Measurements from ENCODE around the gene TEDC2.

TEDC2 gene

DNA sequence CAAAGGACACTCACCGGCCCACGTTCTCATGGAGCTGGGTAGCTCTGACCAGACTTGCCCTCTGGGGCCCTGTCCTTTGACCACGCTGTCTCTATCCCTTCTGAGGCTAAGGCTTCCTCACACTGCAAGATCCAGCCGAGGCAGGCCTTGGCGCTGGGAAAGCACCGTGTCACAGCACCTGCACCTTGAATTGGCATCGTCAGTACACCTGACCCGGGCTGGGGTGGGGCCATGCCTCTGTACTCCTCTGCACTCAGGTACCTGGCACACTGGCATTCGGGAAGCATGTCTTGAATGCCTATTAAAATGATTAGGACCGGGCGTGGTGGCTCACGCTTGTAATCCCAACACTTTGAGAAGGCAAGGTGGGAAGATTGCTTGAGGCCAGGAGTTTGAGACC, 21.0 kb downstream of the TEDC2 start:
- no peak for FAIRE-seq

DNA sequence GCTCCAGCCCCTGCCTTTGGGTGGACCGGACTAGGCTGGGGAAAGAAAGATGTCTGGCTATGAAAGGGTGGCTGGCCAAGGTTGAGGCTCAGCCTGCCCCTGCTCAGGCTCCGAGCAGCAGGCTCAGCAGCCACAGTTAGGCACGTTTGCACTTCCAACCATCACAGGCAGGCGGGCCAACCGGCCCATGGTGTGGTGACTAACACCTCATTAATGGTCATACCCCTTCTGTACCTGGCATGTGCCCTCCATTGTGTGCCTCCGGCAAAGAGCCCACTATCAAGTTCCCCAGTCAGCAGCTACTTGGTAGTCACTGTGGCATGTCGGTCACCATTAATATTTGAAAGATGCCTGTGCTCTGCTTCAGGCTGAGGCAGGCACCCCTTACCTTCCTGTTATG, 21.8 kb downstream of the TEDC2 start:
- no peak for FAIRE-seq

DNA sequence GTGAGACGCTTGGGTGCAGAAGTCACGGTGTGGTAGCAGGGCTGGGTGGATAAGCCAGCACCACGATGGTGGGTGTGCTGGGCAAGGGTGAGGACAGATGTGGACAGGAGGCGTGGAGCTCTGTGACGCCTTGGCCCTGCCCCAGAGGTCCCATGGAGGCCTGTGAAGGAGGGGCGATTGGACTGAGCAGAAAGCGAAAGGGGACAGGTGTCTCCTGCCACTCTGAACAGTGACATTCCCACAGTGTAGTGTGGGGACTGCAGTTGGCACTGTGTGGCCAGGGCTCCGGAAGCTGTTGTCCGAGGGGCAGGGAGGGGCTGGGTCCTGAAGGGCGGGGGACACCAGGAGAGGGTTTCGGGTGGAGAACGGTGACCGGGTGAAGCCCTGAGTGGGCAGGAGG, 22.3 kb downstream of the TEDC2 start:
- FAIRE-seq = no peak

DNA sequence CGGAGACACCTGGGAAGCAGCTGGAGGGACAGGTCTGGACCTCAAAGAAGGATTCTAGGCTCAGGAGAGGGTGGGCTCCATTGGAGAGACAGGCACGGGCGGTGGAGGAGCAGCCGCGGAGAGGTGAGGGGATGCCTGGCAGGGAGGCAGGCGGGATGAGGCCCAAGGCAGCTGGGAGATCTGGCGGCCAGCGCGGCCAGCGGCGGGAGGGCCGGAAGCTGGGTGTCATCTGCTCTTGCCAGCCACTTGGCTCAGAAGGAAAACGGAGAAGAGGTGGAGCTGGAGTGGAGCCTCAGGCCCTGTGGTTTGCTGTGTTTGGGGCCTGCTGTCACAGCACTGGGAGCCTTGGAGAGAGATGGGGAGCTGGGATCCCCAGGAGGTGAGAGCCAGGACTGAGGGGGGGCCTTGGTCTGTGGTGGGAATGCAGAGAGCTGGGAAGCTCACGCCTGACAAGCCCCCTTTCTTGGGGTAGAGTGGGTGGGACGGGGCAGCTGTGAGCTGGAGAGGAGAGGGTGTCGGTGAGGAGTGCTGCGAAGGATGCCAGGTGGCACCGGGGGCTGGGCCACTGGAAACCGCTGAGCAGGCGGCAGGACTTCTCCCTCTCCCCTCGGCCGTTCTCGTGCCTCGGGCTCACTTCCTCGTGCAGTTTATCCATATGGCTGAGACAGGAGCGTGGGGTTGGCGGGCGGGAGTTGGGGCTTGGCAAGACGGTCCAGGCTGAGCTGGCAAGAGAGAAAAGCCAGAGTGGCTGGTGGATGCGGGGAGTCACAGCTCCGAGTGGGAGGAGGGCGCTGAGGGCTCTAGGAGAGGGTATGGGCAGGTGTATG, 23.0 kb downstream of the TEDC2 start:
- FAIRE-seq = no peak

DNA sequence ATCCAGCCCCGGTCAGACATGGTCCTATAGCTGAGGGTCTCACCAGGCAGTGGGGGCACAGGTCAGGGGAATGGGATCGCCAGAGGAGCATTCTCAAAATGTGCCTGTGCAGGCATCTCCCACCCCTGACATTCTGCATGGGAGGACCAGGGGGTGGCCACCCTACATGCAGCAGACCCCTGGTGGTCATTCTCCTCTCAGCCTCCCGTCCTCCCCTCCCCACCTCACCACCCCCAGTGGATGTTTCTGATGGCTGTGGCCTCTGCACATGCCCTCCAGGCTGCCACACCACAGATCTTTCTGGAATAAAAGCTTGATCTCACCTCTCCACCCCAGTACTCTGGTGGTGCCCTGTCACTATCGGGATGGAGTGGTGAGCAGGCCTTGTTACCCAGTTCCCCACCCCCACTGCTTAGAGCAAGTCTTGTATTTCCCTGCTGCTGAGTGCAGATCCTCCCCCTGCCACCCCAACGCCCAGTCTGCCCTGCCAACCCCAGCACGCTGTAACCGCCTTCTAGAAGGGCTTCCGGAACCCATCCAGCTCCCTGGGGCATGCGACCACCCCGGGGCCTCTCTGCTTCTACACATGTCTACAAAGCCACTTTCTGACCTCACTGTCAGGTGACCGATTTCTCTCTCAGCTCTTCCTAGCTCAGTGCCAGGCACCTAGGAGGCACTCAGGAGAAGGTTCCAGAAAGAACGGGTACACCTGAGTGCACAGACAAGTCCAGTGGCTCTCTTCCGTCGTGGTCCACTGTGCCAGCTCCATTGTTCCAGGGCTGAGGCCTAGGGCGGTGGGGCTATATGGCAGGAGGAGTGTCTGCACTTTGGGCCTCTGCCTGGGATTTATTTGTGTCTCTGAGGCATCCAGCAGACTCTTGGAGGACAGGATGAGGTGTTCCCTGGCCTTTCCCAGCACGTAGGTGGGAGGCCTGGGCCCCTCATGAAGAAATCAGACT, 24.3 kb downstream of the TEDC2 start:
- FAIRE-seq = no peak

DNA sequence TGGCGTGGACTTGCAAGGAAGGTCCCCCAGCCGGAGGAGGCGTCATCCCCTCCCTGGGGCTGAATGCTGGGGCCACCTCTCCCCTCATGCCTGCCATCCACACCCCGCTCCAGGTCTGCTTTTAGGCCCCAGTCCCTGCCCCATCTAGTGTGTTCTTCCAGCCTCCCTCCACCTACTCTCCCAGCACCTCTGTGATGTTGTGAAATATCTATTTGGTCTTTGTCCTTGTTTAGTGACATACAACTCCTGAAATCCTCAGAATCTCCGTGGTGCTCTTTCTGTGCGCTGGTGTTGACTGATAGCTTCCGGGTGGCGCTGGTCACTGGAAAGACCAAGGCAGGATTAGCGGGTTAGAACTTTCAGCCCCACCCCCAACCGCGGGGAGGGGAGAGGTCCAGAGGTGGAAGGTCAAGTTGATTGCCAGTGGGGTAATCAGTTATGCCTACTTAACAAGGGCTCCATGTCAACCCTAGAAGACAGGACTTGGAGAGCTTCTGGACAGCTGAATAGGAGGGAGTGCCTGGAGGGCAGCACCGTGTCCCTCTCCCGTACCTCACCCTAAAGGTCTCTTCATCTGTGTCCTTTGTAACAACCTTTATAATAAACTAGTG, 25.1 kb downstream of the TEDC2 start:
- no peak for FAIRE-seq

DNA sequence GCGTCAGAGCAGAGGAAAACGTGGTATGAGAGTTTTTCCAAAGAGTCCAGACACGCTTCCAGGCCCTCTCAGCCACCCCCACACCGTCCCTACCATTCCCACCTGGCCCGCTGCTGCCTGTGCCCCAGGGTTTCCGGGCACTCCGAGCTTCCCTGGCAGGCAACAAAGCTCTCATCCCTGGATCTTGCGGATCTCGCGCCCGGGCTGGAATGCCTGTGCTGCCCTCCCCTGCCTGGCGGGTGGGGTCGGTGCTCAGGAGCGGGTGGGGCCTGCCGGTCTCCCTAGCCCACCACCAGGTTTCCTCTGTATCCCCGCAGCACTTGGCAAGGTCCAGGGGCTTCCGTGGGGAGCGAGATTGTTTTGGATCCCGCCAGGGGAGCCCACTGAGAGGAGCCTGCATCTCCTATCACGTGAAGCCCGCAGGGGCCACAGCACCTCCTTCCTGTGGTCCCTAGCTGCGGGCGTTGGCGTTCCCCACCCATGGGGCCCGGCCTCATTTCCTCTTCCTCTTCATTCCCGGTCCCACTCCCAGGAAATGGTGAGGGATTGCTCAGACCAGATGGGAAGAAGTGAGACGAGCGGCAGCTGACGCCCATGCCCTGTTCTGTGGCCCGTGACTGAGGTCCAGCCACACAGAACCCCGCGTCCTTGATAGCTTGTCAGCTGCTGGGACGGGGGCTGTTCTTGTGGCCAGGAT, 26.1 kb downstream of the TEDC2 start:
- FAIRE-seq = no peak

DNA sequence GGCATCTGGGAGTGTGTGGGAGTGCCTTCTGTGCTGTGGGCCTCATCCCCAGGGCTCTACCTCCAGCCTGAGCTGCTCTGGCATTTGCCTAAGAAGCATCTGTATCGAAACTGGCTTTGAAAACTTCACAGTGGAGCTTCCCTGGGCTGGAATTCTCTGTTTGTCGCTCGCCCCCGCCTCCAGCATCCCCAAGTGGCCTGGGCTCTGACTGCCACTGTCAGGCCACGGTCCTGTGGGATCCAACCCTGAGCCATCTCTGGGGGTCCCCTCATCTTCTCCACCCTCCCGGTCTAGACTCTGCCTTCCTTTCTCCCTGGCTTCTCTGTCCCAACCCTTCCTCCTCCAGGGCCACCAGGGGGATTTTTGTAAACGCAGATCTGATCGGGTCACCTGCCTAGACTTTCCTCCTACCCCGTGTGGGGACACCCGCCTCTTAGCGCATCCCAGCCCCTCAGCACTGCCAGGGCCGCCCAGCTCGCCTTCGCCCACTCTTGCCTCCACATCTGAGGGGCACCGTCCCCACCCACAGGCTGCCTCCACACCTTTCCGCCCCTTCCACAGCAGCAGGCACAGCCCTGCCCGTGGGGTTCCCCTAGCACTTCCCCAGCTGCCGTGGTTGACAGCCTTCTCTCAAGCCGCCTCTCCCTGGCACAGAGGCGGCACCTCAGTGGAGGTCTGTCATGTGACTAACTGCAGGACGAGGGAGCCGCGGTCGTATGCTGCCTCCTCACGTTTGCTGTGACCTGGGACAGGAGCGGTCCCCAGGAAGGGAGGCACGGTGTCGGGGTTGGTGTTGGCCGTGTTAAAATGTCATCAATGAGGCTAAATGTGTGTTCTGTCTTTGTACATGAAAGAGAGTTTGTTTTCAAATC, 27.0 kb downstream of the TEDC2 start:
- no peak for FAIRE-seq

DNA sequence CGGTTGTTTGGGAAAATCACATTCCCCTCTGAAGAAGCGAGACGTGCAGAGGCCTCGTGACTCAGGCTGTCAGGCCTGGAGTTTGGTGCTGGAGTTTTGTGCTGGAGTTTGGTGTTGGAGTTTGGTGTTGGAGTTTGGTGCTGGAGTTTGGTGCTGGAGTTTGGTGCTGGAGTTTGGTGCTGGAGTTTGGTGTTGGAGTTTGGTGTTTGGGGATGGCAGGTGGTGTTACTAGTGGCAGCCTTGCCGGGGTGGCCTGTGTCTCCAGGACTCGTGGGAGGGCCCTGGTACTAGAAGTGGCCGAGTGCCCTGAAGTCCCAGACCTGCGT, 27.6 kb downstream of the TEDC2 start:
- no peak for FAIRE-seq

DNA sequence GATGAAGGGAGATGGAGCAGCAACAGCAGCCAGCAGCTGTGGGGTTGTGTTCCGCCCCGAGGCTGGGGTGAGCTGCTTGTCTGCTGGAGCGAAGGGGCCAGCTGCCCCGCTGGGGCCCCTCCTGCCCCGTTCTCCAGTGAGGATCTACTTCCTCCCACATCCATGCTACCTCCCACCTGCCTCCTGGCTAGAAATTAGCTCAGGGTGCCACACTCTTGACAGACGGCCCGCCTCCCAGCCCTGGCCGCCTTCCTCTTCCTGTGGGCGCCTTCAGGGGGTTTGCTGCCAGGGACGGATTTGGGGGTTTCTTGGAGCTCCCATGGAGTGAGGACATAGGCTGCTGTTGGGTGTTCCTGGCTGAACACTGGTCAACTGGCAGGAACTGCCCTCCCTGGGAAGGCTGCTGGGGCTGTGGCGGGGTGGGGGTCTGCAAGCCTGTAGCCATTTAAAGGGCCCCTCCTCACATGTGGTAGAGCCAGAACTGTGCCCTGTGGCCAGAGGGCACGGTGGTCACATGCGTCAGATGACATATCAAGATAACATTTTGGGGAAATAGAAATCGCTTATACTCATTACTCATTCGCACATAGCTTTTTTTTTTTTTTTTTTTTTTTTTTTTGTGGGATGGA, 28.1 kb downstream of the TEDC2 start:
- no peak for FAIRE-seq

DNA sequence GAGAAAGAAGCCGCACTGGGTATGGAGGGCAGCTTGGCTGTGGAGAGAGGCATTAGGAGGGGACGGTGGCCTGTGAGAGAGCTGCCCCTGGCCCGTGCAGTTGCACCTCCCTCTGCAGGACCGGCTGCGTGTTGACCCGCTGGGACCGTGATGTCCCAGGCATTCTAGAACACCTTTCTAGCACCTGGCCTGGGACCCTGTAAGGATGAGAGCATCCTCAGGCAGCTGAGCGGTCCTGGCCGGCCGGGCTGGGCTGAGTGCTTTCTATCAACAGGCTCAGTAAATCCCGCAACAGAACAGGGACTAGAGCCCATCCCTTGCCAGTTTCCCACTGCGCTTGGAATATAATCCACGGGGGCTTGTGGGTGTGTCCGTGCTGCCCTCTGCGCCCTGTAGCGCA, 29.7 kb downstream of the TEDC2 start:
- FAIRE-seq = no peak

DNA sequence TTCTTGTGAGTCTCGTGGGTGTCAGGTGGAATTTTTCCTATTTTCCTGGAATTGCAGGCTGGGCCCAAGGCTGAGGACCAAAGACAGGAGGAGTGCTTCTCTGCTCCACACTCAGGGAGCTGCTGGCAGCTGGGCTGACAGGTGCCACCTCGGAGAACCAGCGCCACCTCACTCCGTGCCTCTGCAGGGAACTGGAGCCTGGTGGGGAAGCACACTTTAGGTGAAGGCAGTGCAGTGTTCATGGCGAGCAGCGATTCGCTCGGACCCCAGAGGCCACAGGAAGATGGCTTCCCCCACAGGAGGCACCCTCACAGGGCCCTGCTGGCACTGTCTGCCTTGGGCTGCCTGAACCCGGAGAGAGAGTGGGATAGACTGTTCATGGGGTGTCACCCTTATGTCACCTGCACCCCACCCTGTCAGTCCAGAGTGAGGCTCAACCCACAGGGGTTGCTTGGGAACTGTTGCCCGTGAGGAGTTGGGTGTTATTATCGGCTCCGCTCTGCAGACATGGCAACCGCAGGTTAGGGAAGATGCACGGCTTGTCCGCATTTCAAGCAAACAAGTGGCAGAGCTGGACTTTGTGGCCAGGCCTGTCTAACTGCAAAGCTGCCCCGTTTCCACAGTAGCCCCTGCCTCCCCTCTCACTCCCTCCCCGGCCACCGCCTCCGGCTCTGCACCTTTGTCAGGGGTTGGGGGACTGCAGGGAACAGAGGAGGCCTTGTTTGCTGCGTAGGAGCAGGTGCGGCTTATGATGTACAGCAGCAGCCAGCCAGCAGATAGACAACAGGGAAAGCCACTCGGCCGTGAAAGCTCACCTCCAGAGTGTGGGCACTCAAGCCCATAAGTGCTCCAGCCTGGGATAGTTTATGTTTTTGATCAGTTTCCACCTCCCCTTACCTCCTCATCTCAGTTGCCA, 30.5 kb downstream of the TEDC2 start:
- no peak for FAIRE-seq

DNA sequence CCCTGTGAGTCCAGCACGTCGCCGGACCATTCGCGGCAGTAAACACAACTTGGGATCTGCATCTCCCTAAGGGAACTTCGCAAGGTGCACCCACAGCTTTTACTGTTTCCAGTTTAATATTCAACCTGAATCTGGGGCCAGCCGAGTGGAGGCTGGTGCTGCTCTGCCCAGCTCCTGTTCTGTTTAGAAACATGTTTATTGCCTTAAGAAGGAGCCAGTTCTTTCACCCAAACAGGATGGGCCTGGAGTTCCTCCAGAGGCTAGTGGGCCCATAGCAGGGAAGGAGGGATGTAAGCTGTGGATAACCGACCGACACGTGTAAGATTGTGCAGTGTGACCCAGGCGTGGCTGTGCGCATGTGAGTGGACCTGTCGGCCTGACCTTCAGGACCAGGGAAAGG, 32.4 kb downstream of the TEDC2 start:
- FAIRE-seq = no peak

DNA sequence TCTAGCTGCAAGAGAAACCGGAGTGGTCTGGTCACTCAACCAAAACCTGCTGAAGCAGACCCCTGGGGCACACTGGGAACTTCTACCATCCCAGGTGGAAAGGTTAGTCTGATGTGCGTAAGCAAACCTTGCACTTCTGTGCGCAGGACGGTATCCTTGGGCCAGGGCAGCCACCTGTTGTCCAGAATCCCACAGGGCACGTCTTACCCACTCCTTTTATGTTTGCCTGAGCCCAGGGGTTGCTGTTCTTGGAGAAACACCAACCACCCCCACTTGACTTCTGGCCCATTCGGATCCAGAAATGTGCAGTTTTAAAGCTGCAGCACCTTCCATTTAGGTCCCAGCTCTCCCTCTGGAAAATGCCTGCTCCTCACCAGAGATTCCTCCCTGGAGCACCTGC, 33.7 kb downstream of the TEDC2 start:
- no peak for FAIRE-seq

DNA sequence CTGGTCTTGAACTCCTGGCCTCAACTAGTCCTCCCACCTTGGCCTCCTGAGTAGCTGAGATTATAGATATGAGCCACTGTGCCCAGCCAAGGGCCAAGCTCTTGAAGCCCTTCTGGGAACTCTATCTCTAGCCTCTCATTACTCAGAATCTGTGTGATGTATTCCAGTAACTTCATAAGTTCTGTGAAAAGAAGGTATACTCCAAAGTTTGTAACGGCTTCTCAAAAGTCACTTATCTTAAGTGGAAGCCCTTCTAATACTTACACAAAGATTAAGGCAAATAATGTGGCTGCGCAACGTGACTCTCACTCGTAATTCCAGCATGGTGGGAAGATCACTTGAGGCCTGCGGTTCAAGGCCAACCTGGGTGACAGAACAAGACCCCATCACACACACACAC, 34.7 kb downstream of the TEDC2 start:
- no peak for FAIRE-seq

DNA sequence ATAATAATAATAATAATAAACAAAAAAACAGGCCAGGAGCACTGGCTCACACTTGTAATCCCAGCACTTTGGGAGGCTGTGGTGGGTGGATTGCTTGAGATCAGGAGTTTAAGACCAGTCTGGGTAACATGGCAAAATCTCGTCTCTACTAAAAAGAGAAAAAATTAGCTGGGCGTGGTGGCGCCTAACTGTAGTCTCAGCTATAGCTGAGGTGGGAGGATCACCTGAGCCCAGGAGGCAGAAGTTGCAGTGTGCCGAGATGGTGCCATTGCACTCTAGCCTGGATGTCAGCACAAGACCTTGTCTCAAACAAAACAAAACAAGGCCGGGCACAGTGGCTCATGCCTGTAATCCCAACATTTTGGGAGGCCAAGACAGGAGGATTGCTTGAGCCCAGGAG, 35.1 kb downstream of the TEDC2 start:
- FAIRE-seq = no peak

DNA sequence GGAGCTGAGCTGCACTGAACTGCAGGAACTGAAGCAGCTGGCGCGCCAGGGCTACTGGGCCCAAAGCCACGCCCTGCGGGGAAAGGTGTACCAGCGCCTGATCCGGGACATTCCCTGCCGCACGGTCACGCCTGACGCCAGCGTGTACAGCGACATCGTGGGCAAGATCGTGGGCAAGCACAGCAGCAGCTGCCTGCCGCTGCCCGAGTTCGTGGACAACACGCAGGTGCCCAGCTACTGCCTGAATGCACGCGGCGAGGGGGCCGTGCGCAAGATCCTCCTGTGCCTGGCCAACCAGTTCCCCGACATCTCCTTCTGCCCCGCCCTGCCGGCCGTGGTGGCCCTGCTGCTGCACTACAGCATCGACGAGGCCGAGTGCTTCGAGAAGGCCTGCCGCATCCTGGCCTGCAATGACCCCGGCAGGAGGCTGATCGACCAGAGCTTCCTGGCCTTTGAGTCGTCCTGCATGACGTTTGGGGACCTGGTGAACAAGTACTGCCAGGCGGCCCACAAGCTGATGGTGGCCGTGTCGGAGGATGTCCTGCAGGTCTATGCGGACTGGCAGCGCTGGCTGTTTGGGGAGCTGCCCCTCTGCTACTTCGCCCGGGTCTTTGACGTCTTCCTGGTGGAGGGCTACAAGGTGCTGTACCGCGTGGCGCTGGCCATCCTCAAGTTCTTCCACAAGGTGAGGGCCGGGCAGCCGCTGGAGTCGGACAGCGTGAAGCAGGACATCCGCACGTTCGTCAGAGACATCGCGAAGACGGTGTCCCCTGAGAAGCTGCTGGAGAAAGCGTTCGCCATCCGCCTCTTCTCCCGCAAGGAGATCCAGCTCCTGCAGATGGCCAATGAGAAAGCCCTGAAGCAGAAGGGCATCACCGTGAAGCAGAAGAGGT, 36.6 kb downstream of the TEDC2 start:
- FAIRE-seq = no peak

DNA sequence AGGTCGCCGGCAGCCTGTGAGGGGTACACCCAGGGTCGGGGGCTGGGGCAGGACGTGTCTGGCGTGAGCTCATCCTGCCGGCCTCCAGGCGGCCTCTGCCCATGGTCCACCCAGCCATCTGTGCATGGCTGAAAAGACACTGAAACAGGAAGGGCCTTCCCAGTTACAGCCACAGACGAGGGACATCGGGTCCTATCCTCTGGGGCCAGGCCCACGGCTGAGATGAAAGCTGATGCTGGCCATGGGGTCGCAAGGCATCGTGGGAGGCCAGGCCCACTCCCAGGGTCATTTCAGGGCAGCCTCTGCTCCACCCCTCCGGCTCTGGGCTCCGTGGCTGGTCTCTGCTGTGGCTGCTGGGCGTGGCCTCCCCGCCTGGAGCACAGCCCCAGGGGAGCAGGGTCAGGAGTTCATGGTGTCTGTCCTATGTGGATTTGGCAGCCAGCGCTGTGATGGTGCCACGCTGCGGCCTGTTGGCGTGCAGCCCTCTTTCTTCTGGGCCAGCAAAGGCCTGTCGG, 37.3 kb downstream of the TEDC2 start:
- no peak for FAIRE-seq
